Common myeloid progenitor, CD34-positive (primary cell): ENCODE results near the gene UBE2O.

Source experiments
- CTCF ChIA-PET: fragments of 350-600 bp; sonication (Branson Sonifier 250); formaldehyde crosslinking; loops from one replicate; lab custom pipeline; 2021; ENCODE audit warnings: antibody characterized with exemption; lab: Charles Lee
- POLR2A ChIA-PET: fragments of 350-600 bp; sonication (Branson Sonifier 250); formaldehyde crosslinking; loops from one replicate; lab custom pipeline; 2021; ENCODE audit warnings: antibody characterized with exemption; lab: Charles Lee
- DNase-seq, 3 donors: peaks; one replicate each; pipeline versions ENCODE4 v3.0.0 to v3.0.0-alpha.2; 2013
- H3K27ac ChIP-seq, 2 experiments: 1 replicate in 1 of 2; 2 replicates in 1 of 2; pipeline ENCODE4 v1.7.0; 2013; ENCODE audit warnings: inconsistent platforms in 2 of 2, low read length in 2 of 2, mild to moderate bottlenecking in 2 of 2, low read depth in 1 of 2, moderate library complexity in 1 of 2; ENCODE audit not compliant: severe bottlenecking in 2 of 2, insufficient read depth in 1 of 2, poor library complexity in 1 of 2
- H3K27me3 ChIP-seq, 5 experiments: replicated peaks in 2 of 5; 1 replicate in 3 of 5; 2 replicates in 2 of 5; pipeline versions ENCODE4 v1.6.1 to v1.7.0; 2013; ENCODE audit warnings: low read length in 4 of 5, mild to moderate bottlenecking in 2 of 5, moderate library complexity in 2 of 5, inconsistent platforms in 1 of 5; ENCODE audit not compliant: insufficient read depth in 5 of 5, control insufficient read depth in 4 of 5
- H3K36me3 ChIP-seq, 4 experiments: 1 replicate in 2 of 4; 2 replicates in 2 of 4; pipeline versions ENCODE4 v1.6.1 to v1.7.0; 2013; ENCODE audit warnings: low read length in 3 of 4, control low read depth in 1 of 4, mild to moderate bottlenecking in 1 of 4; ENCODE audit not compliant: control insufficient read depth in 4 of 4, insufficient read depth in 4 of 4
- H3K4me1 ChIP-seq, 4 experiments: 1 replicate in 3 of 4; 2 replicates in 1 of 4; pipeline versions ENCODE4 v1.6.1 to v1.7.1; 2013; ENCODE audit warnings: low read length in 3 of 4, mild to moderate bottlenecking in 3 of 4, control low read depth in 1 of 4, inconsistent platforms in 1 of 4, moderate library complexity in 1 of 4; ENCODE audit not compliant: control insufficient read depth in 4 of 4, insufficient read depth in 4 of 4; ENCODE audit errors: control extremely low read depth in 1 of 4
- H3K4me3 ChIP-seq, 7 experiments: 1 replicate in 4 of 7; 2 replicates in 3 of 7; pipeline versions ENCODE4 v1.5.1 to v1.7.0; 2013; ENCODE audit warnings: mild to moderate bottlenecking in 7 of 7, low read length in 6 of 7, moderate library complexity in 6 of 7, inconsistent platforms in 2 of 7, low read depth in 2 of 7, control low read depth in 1 of 7; ENCODE audit not compliant: insufficient read depth in 4 of 7, control insufficient read depth in 1 of 7; ENCODE audit errors: extremely low read depth in 1 of 7
- H3K9me3 ChIP-seq, 5 experiments: 1 replicate in 4 of 5; 2 replicates in 1 of 5; pipeline versions ENCODE4 v1.6.1 to v1.7.1; 2013; ENCODE audit warnings: low read length in 4 of 5, mild to moderate bottlenecking in 2 of 5, inconsistent platforms in 1 of 5, low read depth in 1 of 5, moderate library complexity in 1 of 5; ENCODE audit not compliant: control insufficient read depth in 4 of 5, insufficient read depth in 2 of 5; ENCODE audit errors: control extremely low read depth in 1 of 5
- WGBS: methylation state at CpG from one replicate; pipeline ENCODE4 v1.1.5; 2013; ENCODE audit not compliant: insufficient coverage; 5-methylcytosine and 5-hydroxymethylcytosine counted together

UBE2O gene

DNA sequence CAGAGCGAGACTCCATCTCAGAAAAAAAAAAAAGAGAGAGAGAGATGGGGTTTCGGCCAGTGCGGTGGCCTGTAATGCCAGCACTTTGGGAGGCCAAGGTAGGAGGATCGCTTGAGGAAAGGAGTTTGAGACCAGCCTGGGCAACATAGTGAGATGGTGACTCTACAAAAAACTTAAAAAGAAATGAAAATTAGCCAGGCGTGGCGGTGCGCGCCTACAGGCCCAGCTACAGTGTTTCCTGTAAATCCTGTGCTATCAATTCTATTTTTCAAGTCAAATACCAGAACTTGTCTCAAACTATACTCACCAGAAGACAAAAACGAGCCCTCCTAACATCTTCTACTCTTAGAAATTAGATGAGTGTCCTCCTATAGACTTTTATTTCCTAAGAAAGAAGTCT lies 19.3 kb downstream of the UBE2O start:
- H3K27ac ChIP-seq = no peak overlapping the region
- peaks cover 2 to 10% (median 4%) of the 10 kb centered on the region in 4 experiments for H3K36me3 ChIP-seq
- no peak for DNase-seq
- ChIA-PET POLR2A (no interaction called here), CTCF (no interaction called here)
- no peaks in the 10 kb centered on the region for H3K4me1 ChIP-seq
- H3K4me3 ChIP-seq = no peak overlapping the region
- no peaks in the 10 kb centered on the region for H3K27me3 ChIP-seq
- H3K9me3 ChIP-seq = no peaks in the 10 kb centered on the region
- 95% methylated on average over 5 of the region's 9 CpGs for WGBS

DNA sequence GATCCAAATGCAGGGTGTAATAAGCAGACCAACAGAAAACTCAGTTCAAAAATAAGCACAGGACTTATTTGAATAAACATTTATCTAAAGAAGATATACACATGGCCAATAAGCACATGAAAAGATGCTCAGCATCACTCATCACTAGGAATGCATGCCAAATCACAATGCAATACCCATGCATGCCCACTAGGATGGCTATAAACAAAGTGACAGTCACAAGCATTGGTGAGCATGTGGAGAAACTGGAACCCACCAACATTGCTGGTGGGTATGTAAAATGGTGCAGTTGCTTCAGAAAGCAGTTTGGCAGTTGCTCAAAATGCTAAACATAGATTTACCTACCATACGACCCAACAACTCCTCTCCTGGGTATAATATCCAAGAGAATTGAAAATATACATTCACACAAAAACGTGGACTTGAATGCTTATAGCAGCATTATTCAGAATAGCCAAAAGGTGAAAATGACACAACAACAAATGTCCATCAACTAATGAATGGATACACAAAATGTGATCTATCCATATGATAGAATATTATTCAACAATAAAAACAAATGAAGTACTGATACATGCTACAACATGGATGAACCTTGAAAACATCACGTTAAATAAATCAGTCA lies 20.1 kb downstream of the UBE2O start:
- Histone ChIP-seq H3K27me3 (no peaks in the 10 kb centered on the region), H3K4me3 (no peak overlapping the region), H3K9me3 (no peaks in the 10 kb centered on the region), H3K4me1 (peaks cover 0 to 3% (median 0%) of the 10 kb centered on the region in 4 experiments), H3K27ac (no peak overlapping the region), H3K36me3 (peaks cover 2 to 10% (median 4%) of the 10 kb centered on the region in 4 experiments)
- POLR2A ChIA-PET = no interaction called here
- no CpG with 5 or more reads among the region's 3 CpGs for WGBS
- CTCF ChIA-PET = interaction anchor here (0.6 kb wide), 1 partner anchor 43 kb away, joined by 3 read pairs; no protein-coding TSS in a partner anchor
- DNase-seq = peak in 2 of 3 donors; percentile 44 to 48

DNA sequence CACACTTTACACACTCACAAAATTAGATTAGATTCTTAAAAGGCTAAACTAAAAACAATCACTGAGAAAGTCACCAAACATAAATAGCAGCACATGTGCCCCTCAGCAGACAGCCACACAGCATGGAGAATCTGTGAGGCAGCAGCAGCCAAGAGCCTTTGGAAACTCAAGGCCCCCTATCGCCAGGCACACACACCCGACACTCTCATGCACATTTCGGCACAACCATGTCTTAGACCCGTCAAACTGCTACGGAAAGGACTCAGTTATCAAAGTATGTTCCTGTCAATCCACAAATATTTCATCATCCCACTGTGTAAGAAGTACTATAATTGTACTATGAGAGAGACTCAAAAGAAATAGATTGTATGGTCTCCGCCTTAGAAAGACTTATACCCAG lies 20.9 kb downstream of the UBE2O start:
- Histone ChIP-seq H3K27me3 (no peaks in the 10 kb centered on the region), H3K4me3 (no peak overlapping the region), H3K4me1 (peaks cover 0 to 10% (median 2%) of the 10 kb centered on the region in 4 experiments), H3K9me3 (no peaks in the 10 kb centered on the region), H3K36me3 (peaks cover 2 to 10% (median 4%) of the 10 kb centered on the region in 4 experiments), H3K27ac (no peak overlapping the region)
- POLR2A ChIA-PET = no interaction called here
- 100% methylated on average over 3 of the region's 6 CpGs for WGBS
- DNase-seq = no peak
- CTCF ChIA-PET = interaction anchor here (0.6 kb wide), 1 partner anchor 43 kb away, joined by 3 read pairs; no protein-coding TSS in a partner anchor

DNA sequence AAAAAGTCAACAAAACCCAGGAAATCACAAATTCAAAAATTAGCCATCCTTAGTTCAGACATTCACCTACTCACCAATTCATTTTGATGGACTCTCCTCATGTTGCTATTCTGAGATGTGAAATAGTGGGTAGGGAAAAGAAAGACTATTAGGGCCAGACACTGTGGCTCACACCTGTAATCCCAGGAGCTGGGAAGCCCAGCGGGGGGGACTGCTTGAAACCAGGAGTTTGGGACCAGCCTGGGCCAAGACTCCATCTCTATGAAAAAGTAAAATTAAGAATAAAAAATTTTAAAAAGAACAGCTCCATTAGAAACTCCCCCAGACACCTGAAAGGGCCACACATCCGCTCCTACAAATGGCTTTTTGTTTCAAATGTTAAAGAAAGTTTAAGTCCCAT lies 21.4 kb downstream of the UBE2O start:
- CTCF ChIA-PET = no interaction called here
- Histone ChIP-seq H3K27me3 (no peaks in the 10 kb centered on the region), H3K9me3 (no peaks in the 10 kb centered on the region), H3K27ac (no peak overlapping the region), H3K4me1 (peaks cover 0 to 13% (median 2%) of the 10 kb centered on the region in 4 experiments), H3K36me3 (peaks cover 2 to 10% (median 3%) of the 10 kb centered on the region in 4 experiments), H3K4me3 (no peak overlapping the region)
- no peak for DNase-seq
- WGBS = no CpG with 5 or more reads among the region's 2 CpGs
- POLR2A ChIA-PET = no interaction called here

DNA sequence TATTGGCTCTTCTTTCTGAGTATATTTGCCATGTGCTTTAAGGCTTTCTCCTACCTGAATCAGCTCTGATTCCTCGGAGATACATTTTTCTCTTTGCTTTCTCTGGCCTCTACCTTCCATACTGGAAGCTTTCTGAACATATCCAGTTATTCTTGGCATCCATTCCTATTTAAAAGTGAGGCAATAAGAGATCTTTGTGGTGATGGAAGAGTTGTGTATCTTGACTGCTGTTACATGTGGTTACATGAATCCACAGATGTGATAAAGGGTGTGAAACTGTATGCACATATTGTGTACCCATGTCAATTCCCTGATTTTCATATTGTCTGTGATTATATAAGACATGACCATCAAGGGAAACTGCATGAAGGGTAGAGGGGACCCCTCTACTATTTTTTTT lies 24.4 kb downstream of the UBE2O start:
- Histone ChIP-seq H3K36me3 (no peaks in the 10 kb centered on the region), H3K27me3 (no peaks in the 10 kb centered on the region), H3K27ac (no peak overlapping the region), H3K4me1 (peaks cover 0 to 13% (median 2%) of the 10 kb centered on the region in 4 experiments), H3K4me3 (no peak overlapping the region), H3K9me3 (no peaks in the 10 kb centered on the region)
- ChIA-PET CTCF (interaction anchor here (0.9 to 3.1 kb wide), 7 partner anchors 10 to 43 kb away, joined by 3 to 8 read pairs (median 5); no protein-coding TSS in a partner anchor), POLR2A (no interaction called here)
- DNase-seq = no peak
- no CpG with 5 or more reads among the region's 1 CpG for WGBS

DNA sequence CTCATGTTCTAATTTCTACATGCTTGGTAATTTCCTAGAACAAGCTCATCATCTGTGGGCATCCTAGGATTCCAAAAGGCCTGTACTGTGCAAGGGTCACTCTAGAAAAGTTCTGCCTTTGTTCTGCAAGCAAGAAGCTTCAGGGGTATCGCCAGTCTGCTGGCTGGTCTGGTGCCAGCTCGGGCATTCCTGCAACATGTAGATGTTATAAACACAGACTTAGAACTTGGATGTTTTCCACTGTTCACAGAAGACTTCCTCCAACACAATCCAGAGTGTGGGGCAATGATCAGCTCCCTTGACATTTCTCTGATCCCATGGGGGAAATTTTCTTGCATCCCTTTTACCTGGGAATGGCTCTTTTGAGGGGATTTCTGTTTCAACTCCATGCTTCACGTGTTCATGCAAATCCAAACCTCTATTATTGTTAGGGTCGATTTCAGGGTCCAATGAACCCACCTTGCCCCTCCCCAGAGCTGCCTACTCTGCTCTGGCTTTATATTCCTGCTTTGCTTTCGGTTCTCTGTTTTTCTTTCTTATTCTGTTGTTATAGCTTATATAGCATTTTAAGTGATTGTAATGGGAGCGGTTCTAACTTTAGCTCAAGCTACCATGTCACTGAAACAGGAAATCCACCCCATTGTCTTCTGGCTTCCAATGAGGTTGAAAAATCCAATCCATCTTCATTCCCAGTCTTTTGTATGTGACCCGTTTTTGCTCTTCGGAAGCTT lies 25.3 kb downstream of the UBE2O start:
- Histone ChIP-seq H3K27me3 (no peaks in the 10 kb centered on the region), H3K9me3 (no peaks in the 10 kb centered on the region), H3K4me3 (no peak overlapping the region), H3K27ac (no peak overlapping the region), H3K4me1 (peaks cover 0 to 13% (median 2%) of the 10 kb centered on the region in 4 experiments), H3K36me3 (peaks cover 0 to 3% (median 0%) of the 10 kb centered on the region in 4 experiments)
- DNase-seq = no peak
- ChIA-PET CTCF (interaction anchor here (1.0 to 3.1 kb wide), 10 partner anchors 8 to 78 kb away, joined by 3 to 8 read pairs (median 4); partner anchors contain the start of gene UBE2O), POLR2A (interaction anchor here (0.7 kb wide), 1 partner anchor 306 kb away, joined by 3 read pairs; no protein-coding TSS in a partner anchor)
- WGBS = 94% methylated on average over 7 of the region's 8 CpGs

DNA sequence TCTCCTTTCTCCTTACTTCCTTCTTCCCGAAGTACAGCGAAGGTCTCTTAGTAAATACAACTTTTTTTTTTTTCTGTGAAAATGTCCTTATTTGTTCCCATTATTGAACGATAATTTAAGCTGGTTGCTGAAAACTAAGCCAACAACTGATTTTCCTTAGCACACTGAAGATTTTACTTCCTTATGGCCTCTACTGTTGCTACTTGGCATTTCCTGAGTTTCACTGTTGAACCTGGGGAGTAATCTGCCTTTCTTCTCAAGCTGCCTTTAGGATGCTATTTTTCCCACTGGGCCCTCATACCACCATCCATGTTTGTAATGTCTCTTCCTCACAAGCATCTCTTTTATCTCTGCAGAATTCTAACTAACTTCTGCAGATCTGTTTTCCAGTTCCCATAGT lies 26.1 kb downstream of the UBE2O start:
- H3K36me3 ChIP-seq = peaks cover 0 to 10% (median 1%) of the 10 kb centered on the region in 4 experiments
- H3K9me3 ChIP-seq = no peaks in the 10 kb centered on the region
- ChIA-PET POLR2A (no interaction called here), CTCF (interaction anchor here (1.0 to 3.1 kb wide), 6 partner anchors 9 to 79 kb away, joined by 3 to 8 read pairs (median 5); partner anchors contain the start of gene UBE2O)
- H3K4me1 ChIP-seq = peaks cover 0 to 13% (median 2%) of the 10 kb centered on the region in 4 experiments
- no peak overlapping the region for H3K4me3 ChIP-seq
- 100% methylated on average over 1 of the region's 3 CpGs for WGBS
- no peaks in the 10 kb centered on the region for H3K27me3 ChIP-seq
- DNase-seq = no peak
- no peak overlapping the region for H3K27ac ChIP-seq
